GM19043 (cell line): ENCODE data around the gene KDM4C.
"Not testable (repeated sequence)": the region's sequence is repeated elsewhere in the genome, so short reads cannot be mapped to it uniquely, and the experiment has no call there.

Source experiments
- ATAC-seq: cut with Tn5 transposase; IDR thresholded peaks from one replicate; pipeline ENCODE4 v1.9.1; 2021; ENCODE audit warnings: low read depth; ENCODE audit not compliant: unreplicated experiment

KDM4C gene

GRCh38 chr9:7183139-7183538 lies 425.4 kb downstream of the KDM4C start:
- not testable (repeated sequence) for ATAC-seq

GRCh38 chr9:7185612-7186011 lies 427.8 kb downstream of the KDM4C start:
- ATAC-seq: no peak

- no peak for ATAC-seq
Measured at GRCh38 chr9:7186175-7186574, 428.4 kb downstream of the KDM4C start.

GRCh38 chr9:7192266-7192665 lies 434.5 kb downstream of the KDM4C start:
- ATAC-seq: no peak

- ATAC-seq: no peak
Measured at GRCh38 chr9:7195526-7195925, 437.8 kb downstream of the KDM4C start.

GRCh38 chr9:7196467-7196866 lies 438.7 kb downstream of the KDM4C start:
- no peak for ATAC-seq

- ATAC-seq: no peak
Measured at GRCh38 chr9:7201196-7201595, 443.4 kb downstream of the KDM4C start.

- ATAC-seq: no peak
Measured at GRCh38 chr9:7205806-7206205, 448.0 kb downstream of the KDM4C start.

- ATAC-seq: no peak
Measured at GRCh38 chr9:7206221-7206758, 448.5 kb downstream of the KDM4C start.

GRCh38 chr9:7209016-7209715 lies 451.4 kb downstream of the KDM4C start:
- no peak for ATAC-seq

GRCh38 chr9:7209990-7210389 lies 452.2 kb downstream of the KDM4C start:
- no peak for ATAC-seq

- no peak for ATAC-seq
Measured at GRCh38 chr9:7210854-7211637, 453.3 kb downstream of the KDM4C start.

GRCh38 chr9:7211657-7212056 lies 453.9 kb downstream of the KDM4C start:
- no peak for ATAC-seq

GRCh38 chr9:7212101-7212500 lies 454.3 kb downstream of the KDM4C start:
- ATAC-seq: no peak

- no peak for ATAC-seq
Measured at GRCh38 chr9:7216004-7216841, 458.4 kb downstream of the KDM4C start.

GRCh38 chr9:7223981-7224380 lies 466.2 kb downstream of the KDM4C start:
- ATAC-seq: no peak
